Liver (tissue), 9 donors: ENCODE measurements around the gene CCDC102A. TPM values are rescaled to one million over a fixed set of nuclear protein-coding genes. Genes with fewer than 3 reads are reported as not detected.

Experiments
- DNase-seq: peaks from one replicate; pipeline ENCODE4 v3.0.0-alpha.2; 2017; ENCODE audit warnings: low spot score
- H3K27ac ChIP-seq, 2 donors: one replicate each; pipeline ENCODE4 v1.7.0; 2013; ENCODE audit warnings: inconsistent platforms in 2 of 2, low read length in 2 of 2, control low read depth in 1 of 2, low read depth in 1 of 2, mild to moderate bottlenecking in 1 of 2
- H3K27me3 ChIP-seq, 4 donors: one replicate each; pipeline versions ENCODE4 v1.6.1 to v1.7.0; 2013; ENCODE audit warnings: low read length in 3 of 4, inconsistent platforms in 1 of 4, mild to moderate bottlenecking in 1 of 4, moderate library complexity in 1 of 4; ENCODE audit not compliant: control insufficient read depth in 4 of 4, insufficient read depth in 4 of 4
- H3K36me3 ChIP-seq, 4 donors: one replicate each; pipeline versions ENCODE4 v1.6.1 to v1.7.0; 2013; ENCODE audit warnings: low read length in 3 of 4, mild to moderate bottlenecking in 3 of 4, low read depth in 1 of 4, moderate library complexity in 1 of 4; ENCODE audit not compliant: control insufficient read depth in 4 of 4, insufficient read depth in 3 of 4
- H3K4me1 ChIP-seq, 4 donors: one replicate each; pipeline versions ENCODE4 v1.6.1 to v1.7.0; 2013; ENCODE audit warnings: low read length in 3 of 4, mild to moderate bottlenecking in 3 of 4, moderate library complexity in 1 of 4; ENCODE audit not compliant: control insufficient read depth in 4 of 4, insufficient read depth in 4 of 4
- H3K4me3 ChIP-seq, 3 donors: one replicate each; pipeline versions ENCODE4 v1.6.1 to v1.7.0; 2013; ENCODE audit warnings: low read length in 3 of 3, control low read depth in 1 of 3, low read depth in 1 of 3, mild to moderate bottlenecking in 1 of 3
- H3K9ac ChIP-seq, 2 donors: one replicate each; pipeline ENCODE4 v1.7.0; 2013; ENCODE audit warnings: low read length in 2 of 2, mild to moderate bottlenecking in 2 of 2, moderate library complexity in 2 of 2, control low read depth in 1 of 2, low read depth in 1 of 2
- H3K9me3 ChIP-seq, 4 donors: one replicate each; pipeline versions ENCODE4 v1.6.1 to v1.7.0; 2013; ENCODE audit warnings: low read length in 3 of 4; ENCODE audit not compliant: control insufficient read depth in 4 of 4
- CTCF ChIP-seq: fragments of 150-350 bp; IDR thresholded peaks from 2 replicates; pipeline ENCODE4 v1.5.1; 2017; ENCODE audit warnings: improper control_type of control experiment, low read depth, low read length; ENCODE audit not compliant: missing input control
- EGR1 ChIP-seq, 2 donors: IDR thresholded peaks; 2 replicates each; pipeline ENCODE4 v1.6.1; 2016 to 2018; ENCODE audit warnings: antibody characterized with exemption in 2 of 2, low read depth in 2 of 2
- FOXA1 ChIP-seq: IDR thresholded peaks from 2 replicates; pipeline ENCODE4 v1.6.1; 2016; ENCODE audit warnings: antibody characterized with exemption
- FOXA2 ChIP-seq: IDR thresholded peaks from 2 replicates; pipeline ENCODE4 v1.6.1; 2016; ENCODE audit warnings: antibody characterized with exemption
- GABPA ChIP-seq, 2 donors: IDR thresholded peaks in 1 of 2; conservative IDR thresholded peaks in 1 of 2; 2 replicates each; pipeline ENCODE4 v1.6.1; 2016; ENCODE audit warnings: antibody characterized with exemption in 2 of 2, mild to moderate bottlenecking in 1 of 2, moderate library complexity in 1 of 2
- JUND ChIP-seq, 2 donors: IDR thresholded peaks; 2 replicates each; pipeline ENCODE4 v1.6.1; 2016; ENCODE audit warnings: antibody characterized with exemption in 2 of 2
- REST ChIP-seq: IDR thresholded peaks from 2 replicates; pipeline ENCODE4 v1.6.1; 2016; ENCODE audit warnings: antibody characterized with exemption, mild to moderate bottlenecking
- SP1 ChIP-seq: IDR thresholded peaks from 2 replicates; pipeline ENCODE4 v1.6.1; 2018; ENCODE audit warnings: antibody characterized with exemption, mild to moderate bottlenecking
- TAF1 ChIP-seq: conservative IDR thresholded peaks from 2 replicates; pipeline ENCODE4 v1.6.1; 2016; ENCODE audit warnings: antibody characterized with exemption, mild to moderate bottlenecking
- YY1 ChIP-seq: IDR thresholded peaks from 2 replicates; pipeline ENCODE4 v1.6.1; 2016; ENCODE audit warnings: antibody characterized with exemption, mild to moderate bottlenecking
- ZBTB33 ChIP-seq: IDR thresholded peaks from 2 replicates; pipeline ENCODE4 v1.6.1; 2016; ENCODE audit warnings: antibody characterized with exemption
- WGBS: extraction: QIAGEN DNeasy Blood & Tissue Kit; methylation state at CpG from one replicate; pipeline ENCODE4 v1.1.7; 2013; 5-methylcytosine and 5-hydroxymethylcytosine counted together
- polyA plus RNA-seq, 2 donors: library from polyadenylated mRNA; stranded (reverse) in 1 of 2; unstranded in 1 of 2; fragments of 200-250 nt in 1 of 2; fragments of >200 nt in 1 of 2; fragmentation: Nextera tagmentation in 1 of 2; extraction: Ambion mirVana in 1 of 2; gene quantifications; one replicate each; pipeline versions ENCODE4 v1.2.1 to v1.2.3, GENCODE V29; 2013 to 2015
- total RNA-seq, 2 donors: library from RNA; depleted of rRNA; stranded (reverse); fragments of >200 nt; gene quantifications; one replicate each; pipeline ENCODE4 v1.2.3, GENCODE V29; 2014
- donor health status: healthy.
- donor health status: healthy.
- donor health status: healthy.
- donor health status: healthy.
- donor health status: healthy.

CCDC102A gene
- total and polyA plus RNA-seq, 4 donors: 0.36 to 2.6 (median 1.7) TPM

- Histone ChIP-seq H3K27ac (peak overlapping the region; percentile 48 to 76), H3K4me1 (peaks cover 0 to 6% (median 3%) of the 10 kb centered on the region in 4 donors), H3K27me3 (no peaks in the 10 kb centered on the region), H3K9ac (no peak overlapping the region), H3K36me3 (no peaks in the 10 kb centered on the region), H3K4me3 (peak overlapping the region; percentile 72 to 80 (median 73)), H3K9me3 (no peaks in the 10 kb centered on the region)
- DNase-seq: peak; percentile 85
- 2% methylated on average over 50 of the region's 50 CpGs for WGBS
- TF ChIP-seq YY1 (no peak), SP1 (peak; percentile 61)
Measured at GRCh38 chr16:57535680-57536305, 578 bp downstream of the CCDC102A start.

- DNase-seq: peak; percentile 32
- H3K4me1 ChIP-seq: peaks cover 0 to 6% (median 3%) of the 10 kb centered on the region in 4 donors
Measured at GRCh38 chr16:57534881-57535658, 1.3 kb downstream of the CCDC102A start.

GRCh38 chr16:57534337-57534880 is 2.0 kb downstream of the CCDC102A start:
- TF ChIP-seq FOXA1 (no peak), FOXA2 (no peak)
- H3K27ac ChIP-seq: no peak overlapping the region
- H3K9me3 ChIP-seq: no peaks in the 10 kb centered on the region
- 97% methylated on average over 7 of the region's 7 CpGs for WGBS
- DNase-seq: no peak
- no peak overlapping the region for H3K4me3 ChIP-seq
- no peak overlapping the region for H3K9ac ChIP-seq
- peaks cover 0 to 6% (median 3%) of the 10 kb centered on the region in 4 donors for H3K4me1 ChIP-seq
- H3K27me3 ChIP-seq: no peaks in the 10 kb centered on the region
- no peaks in the 10 kb centered on the region for H3K36me3 ChIP-seq

More at GRCh38 chr16:57534881-57535658, 1.3 kb downstream of the CCDC102A start:
- Histone ChIP-seq H3K9me3 (no peaks in the 10 kb centered on the region), H3K9ac (no peak overlapping the region), H3K4me3 (peak overlapping the region in 1 of 3 donors; percentile 80), H3K27ac (no peak overlapping the region), H3K36me3 (no peaks in the 10 kb centered on the region), H3K27me3 (no peaks in the 10 kb centered on the region)
- WGBS: 71% methylated on average over 13 of the region's 13 CpGs
- TF ChIP-seq TAF1: no peak
- TF ChIP-seq EGR1 (IDR thresholded peaks at IDR 0.05; ENCODE audit: low read depth in 2 of 2): no peak
- TF ChIP-seq YY1: no peak
- TF ChIP-seq JUND (IDR thresholded peaks at IDR 0.05): no peak

GRCh38 chr16:57533431-57534336 is 2.7 kb downstream of the CCDC102A start:
- Histone ChIP-seq H3K4me3 (no peak overlapping the region), H3K36me3 (no peaks in the 10 kb centered on the region), H3K27me3 (no peaks in the 10 kb centered on the region), H3K9ac (no peak overlapping the region), H3K4me1 (peaks cover 0 to 9% (median 5%) of the 10 kb centered on the region in 4 donors), H3K9me3 (no peaks in the 10 kb centered on the region), H3K27ac (no peak overlapping the region)
- WGBS: 71% methylated on average over 19 of the region's 19 CpGs
- peak; percentile 31 for DNase-seq
- TF ChIP-seq SP1 (no peak), GABPA (IDR thresholded peaks at IDR 0.05 in 1 of 2, conservative IDR thresholded peaks at IDR 0.05 in 1 of 2) (no peak), REST (no peak), CTCF (no peak), FOXA2 (no peak), ZBTB33 (no peak)
